OCI-LY1 (cell line): Measurements from ENCODE around the gene ABR.
"Not testable (repeated sequence)": the region's sequence is repeated elsewhere in the genome, so short reads cannot be mapped to it uniquely, and the experiment has no call there.

Experiments used
- H2AFZ ChIP-seq: fragments of 200-600 bp; sonication (generic), shearing (Covaris generic); 2 replicates; pipeline ENCODE4 v1.6.0; 2014; ENCODE audit warnings: antibody characterized with exemption, mild to moderate bottlenecking, low read length
- H3F3A ChIP-seq: fragments of 200-600 bp; sonication (generic), shearing (Covaris generic); 2 replicates; pipeline ENCODE4 v1.6.0; 2014; ENCODE audit warnings: mild to moderate bottlenecking, antibody characterized with exemption, low read length, moderate library complexity; ENCODE audit not compliant: insufficient read depth
- H3K27ac ChIP-seq: fragments of 200-600 bp; sonication (generic); 2 replicates; pipeline ENCODE4 v1.5.1; 2014; ENCODE audit warnings: low read length, mixed run types, mild to moderate bottlenecking, low read depth; ENCODE audit not compliant: poor library complexity, severe bottlenecking
- H3K27me3 ChIP-seq: fragments of 200-600 bp; sonication (generic); 2 replicates; pipeline ENCODE4 v1.6.0; 2014; ENCODE audit warnings: antibody characterized with exemption, mild to moderate bottlenecking, low read length, moderate library complexity; ENCODE audit not compliant: insufficient read depth
- H3K36me3 ChIP-seq: fragments of 200-600 bp; sonication (generic); 2 replicates; pipeline ENCODE4 v1.6.1; 2014; ENCODE audit warnings: mild to moderate bottlenecking, antibody characterized with exemption, low read length, moderate library complexity, mixed read lengths; ENCODE audit not compliant: insufficient read depth
- H3K4me1 ChIP-seq: fragments of 200-600 bp; sonication (generic); 2 replicates; pipeline ENCODE4 v1.5.1; 2014; ENCODE audit warnings: mild to moderate bottlenecking, low read length, moderate library complexity; ENCODE audit not compliant: insufficient read depth, severe bottlenecking
- H3K4me2 ChIP-seq: fragments of 200-600 bp; sonication (generic), shearing (Covaris generic); 2 replicates; pipeline ENCODE4 v1.6.1; 2014; ENCODE audit warnings: low read length
- H3K4me3 ChIP-seq: fragments of 200-600 bp; sonication (generic); 2 replicates; pipeline ENCODE4 v1.5.1; 2014; ENCODE audit warnings: low read length, low read depth, mild to moderate bottlenecking, mixed read lengths; ENCODE audit not compliant: poor library complexity, severe bottlenecking
- H3K79me2 ChIP-seq: fragments of 200-600 bp; shearing (Covaris generic); 2 replicates; pipeline ENCODE4 v1.6.1; 2016; ENCODE audit warnings: mixed run types, low read length, mixed read lengths; ENCODE audit not compliant: insufficient read depth
- H3K9ac ChIP-seq: fragments of 200-600 bp; sonication (generic), shearing (Covaris generic); 2 replicates; pipeline ENCODE4 v1.6.1; 2014; ENCODE audit warnings: mild to moderate bottlenecking, low read length, mixed read lengths
- H3K9me2 ChIP-seq: fragments of 200-600 bp; sonication (generic), shearing (Covaris generic); 2 replicates; pipeline ENCODE4 v1.6.1; 2014; ENCODE audit warnings: low read depth, mild to moderate bottlenecking, low read length, mixed read lengths
- H3K9me3 ChIP-seq: fragments of 200-600 bp; shearing (Covaris generic); 2 replicates; pipeline ENCODE4 v1.6.1; 2014; ENCODE audit warnings: low read length, mixed read lengths
- H4K20me1 ChIP-seq: fragments of 200-600 bp; sonication (generic), shearing (Covaris generic); 2 replicates; pipeline ENCODE4 v1.6.0; 2016; ENCODE audit warnings: mild to moderate bottlenecking, low read length; ENCODE audit not compliant: insufficient read depth
- EZH2 ChIP-seq: fragments of 200-600 bp; sonication (generic), shearing (Covaris generic); IDR thresholded peaks from 2 replicates; pipeline ENCODE4 v1.8.0; 2017; ENCODE audit warnings: borderline replicate concordance, mixed run types, mild to moderate bottlenecking, antibody characterized with exemption, low read length, moderate library complexity, mixed read lengths
- TF ChIP-seq, protein P1 (sequence below): fragments of 200-600 bp; sonication (generic), shearing (Covaris generic); IDR thresholded peaks from 2 replicates; pipeline ENCODE4 v1.5.1; 2017; ENCODE audit warnings: mild to moderate bottlenecking, antibody characterized with exemption, low read length, moderate library complexity, mixed read lengths

ABR gene

DNA sequence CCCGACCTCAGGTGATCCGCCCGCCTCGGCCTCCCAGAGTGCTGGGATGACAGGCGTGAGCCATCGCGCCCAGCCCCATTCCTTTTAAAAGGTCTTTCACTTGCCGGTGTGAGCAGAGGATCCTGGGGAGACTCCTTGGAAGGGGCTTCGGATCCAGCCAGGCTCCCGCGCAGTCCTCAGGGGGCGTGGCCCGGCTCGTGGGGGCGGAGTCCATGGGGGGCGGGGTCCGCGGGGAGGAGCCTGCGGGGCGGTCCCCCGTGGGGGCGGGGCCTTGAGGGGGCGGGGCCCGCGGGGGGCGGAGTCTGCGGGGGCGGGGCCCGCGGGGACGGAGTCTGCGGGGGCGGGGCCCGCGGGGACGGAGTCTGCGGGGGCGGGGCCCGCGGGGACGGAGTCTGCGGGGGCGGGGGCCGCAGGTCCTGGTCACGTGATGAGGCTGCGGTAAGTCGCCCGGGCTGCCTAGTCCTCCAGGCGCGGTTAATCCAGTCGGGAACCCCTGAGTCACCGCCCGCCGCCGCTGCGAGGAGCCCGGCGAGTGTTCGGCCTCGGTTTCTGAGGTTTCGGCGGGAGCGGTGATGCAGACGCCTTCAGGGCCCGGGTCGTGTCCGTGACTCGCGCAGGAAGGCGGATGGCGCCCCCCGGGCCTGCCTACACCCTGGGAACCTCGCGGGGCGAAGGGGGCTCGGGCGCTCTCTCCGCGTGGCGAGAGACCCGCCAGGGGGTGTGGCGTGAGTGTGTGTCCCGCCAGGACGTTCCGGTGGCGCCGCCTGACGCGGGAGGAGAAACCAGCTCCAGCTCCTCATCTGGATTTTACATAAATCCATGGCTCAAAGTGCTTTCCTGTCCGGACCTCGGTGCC is 23.6 kb upstream of the ABR start:
- no peaks in the 10 kb centered on the region for H3K9me3 ChIP-seq
- H2AFZ ChIP-seq = no peak overlapping the region
- H3K4me3 ChIP-seq = no peak overlapping the region
- no peak for TF ChIP-seq EZH2
- TF ChIP-seq, protein P1, sequence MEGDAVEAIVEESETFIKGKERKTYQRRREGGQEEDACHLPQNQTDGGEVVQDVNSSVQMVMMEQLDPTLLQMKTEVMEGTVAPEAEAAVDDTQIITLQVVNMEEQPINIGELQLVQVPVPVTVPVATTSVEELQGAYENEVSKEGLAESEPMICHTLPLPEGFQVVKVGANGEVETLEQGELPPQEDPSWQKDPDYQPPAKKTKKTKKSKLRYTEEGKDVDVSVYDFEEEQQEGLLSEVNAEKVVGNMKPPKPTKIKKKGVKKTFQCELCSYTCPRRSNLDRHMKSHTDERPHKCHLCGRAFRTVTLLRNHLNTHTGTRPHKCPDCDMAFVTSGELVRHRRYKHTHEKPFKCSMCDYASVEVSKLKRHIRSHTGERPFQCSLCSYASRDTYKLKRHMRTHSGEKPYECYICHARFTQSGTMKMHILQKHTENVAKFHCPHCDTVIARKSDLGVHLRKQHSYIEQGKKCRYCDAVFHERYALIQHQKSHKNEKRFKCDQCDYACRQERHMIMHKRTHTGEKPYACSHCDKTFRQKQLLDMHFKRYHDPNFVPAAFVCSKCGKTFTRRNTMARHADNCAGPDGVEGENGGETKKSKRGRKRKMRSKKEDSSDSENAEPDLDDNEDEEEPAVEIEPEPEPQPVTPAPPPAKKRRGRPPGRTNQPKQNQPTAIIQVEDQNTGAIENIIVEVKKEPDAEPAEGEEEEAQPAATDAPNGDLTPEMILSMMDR = no peak
- no peaks in the 10 kb centered on the region for H4K20me1 ChIP-seq
- H3K27ac ChIP-seq = no peak overlapping the region
- peaks cover 6% of the 10 kb centered on the region for H3K36me3 ChIP-seq
- no peaks in the 10 kb centered on the region for H3K27me3 ChIP-seq
- H3F3A ChIP-seq = no peaks in the 10 kb centered on the region; the same call in 1 of the 2 replicates
- H3K4me1 ChIP-seq = peaks cover 51% of the 10 kb centered on the region
- no peaks in the 10 kb centered on the region for H3K9me2 ChIP-seq
- H3K79me2 ChIP-seq = no peaks in the 10 kb centered on the region
- no peak overlapping the region for H3K9ac ChIP-seq
- H3K4me2 ChIP-seq = no peak overlapping the region

DNA sequence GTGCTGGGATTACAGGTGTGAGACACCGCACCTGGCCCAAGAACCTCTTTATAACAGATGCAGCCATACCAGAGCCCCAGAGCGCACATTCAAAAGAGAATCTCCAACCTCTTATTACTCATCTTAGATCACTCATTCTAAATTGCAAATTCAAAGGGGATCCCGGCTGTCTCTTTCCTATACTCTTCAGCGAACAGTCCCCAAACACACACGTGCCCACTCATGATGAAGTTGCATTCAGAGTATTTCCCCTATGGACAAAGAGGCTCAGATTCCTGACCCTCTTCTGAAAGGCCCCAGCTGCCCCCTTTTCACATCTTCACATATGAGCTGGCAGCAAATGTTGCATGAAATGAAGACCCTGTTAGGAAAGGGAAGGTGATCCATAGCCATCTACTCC is 22.5 kb upstream of the ABR start:
- Histone ChIP-seq H3K27me3 (no peaks in the 10 kb centered on the region), H3K4me3 (no peak overlapping the region), H3F3A (no peaks in the 10 kb centered on the region; the same call in 1 of the 2 replicates), H3K4me1 (peaks cover 57% of the 10 kb centered on the region), H3K9ac (no peak overlapping the region; the same call in 1 of the 2 replicates), H3K27ac (peak overlapping the region; percentile 97), H4K20me1 (no peaks in the 10 kb centered on the region), H3K36me3 (peaks cover 6% of the 10 kb centered on the region), H2AFZ (no peak overlapping the region), H3K9me2 (no peaks in the 10 kb centered on the region), H3K79me2 (no peaks in the 10 kb centered on the region), H3K4me2 (peak overlapping the region; percentile 62; the same call in 1 of the 2 replicates), H3K9me3 (no peaks in the 10 kb centered on the region)
- TF ChIP-seq EZH2 = no peak
- TF ChIP-seq, protein P1 = no peak

DNA sequence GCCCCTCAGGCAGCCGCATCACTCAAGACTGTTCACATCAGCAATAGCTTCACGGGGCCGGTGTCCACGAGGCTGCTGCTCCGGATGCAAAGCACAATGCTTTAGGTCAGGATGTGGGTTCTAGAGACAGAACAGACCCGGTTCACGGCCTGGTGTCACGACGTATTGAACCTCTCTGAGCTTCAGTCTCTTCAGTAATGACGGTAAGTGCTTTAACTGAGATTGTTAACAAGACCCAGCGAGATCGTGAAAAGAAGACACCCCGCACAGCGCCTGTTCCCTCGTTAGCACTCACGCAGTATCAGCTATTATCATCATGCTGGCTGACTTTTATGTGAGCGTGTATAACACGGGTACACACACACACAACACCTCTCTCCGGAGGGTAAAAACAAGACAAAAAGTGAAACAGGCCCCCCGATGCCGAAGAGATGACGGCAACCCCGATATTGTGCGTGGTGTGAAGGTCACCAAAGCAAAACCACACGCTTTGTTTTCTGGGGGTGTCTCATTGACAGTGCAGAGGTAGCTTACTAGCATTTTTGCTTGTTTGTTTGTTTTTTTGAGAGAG is 21.4 kb upstream of the ABR start:
- Histone ChIP-seq H3F3A (no peaks in the 10 kb centered on the region; the same call in 1 of the 2 replicates), H3K4me3 (peak overlapping the region; percentile 36), H3K79me2 (no peaks in the 10 kb centered on the region), H3K27me3 (no peaks in the 10 kb centered on the region), H3K4me2 (peak overlapping the region; percentile 62), H4K20me1 (no peaks in the 10 kb centered on the region), H3K36me3 (peaks cover 6% of the 10 kb centered on the region), H3K9ac (peak overlapping the region; percentile 35; the same call in 1 of the 2 replicates), H2AFZ (no peak overlapping the region), H3K9me3 (no peaks in the 10 kb centered on the region), H3K27ac (peak overlapping the region; percentile 97), H3K9me2 (no peaks in the 10 kb centered on the region), H3K4me1 (peaks cover 62% of the 10 kb centered on the region)
- TF ChIP-seq, protein P1 = no peak
- no peak for TF ChIP-seq EZH2

DNA sequence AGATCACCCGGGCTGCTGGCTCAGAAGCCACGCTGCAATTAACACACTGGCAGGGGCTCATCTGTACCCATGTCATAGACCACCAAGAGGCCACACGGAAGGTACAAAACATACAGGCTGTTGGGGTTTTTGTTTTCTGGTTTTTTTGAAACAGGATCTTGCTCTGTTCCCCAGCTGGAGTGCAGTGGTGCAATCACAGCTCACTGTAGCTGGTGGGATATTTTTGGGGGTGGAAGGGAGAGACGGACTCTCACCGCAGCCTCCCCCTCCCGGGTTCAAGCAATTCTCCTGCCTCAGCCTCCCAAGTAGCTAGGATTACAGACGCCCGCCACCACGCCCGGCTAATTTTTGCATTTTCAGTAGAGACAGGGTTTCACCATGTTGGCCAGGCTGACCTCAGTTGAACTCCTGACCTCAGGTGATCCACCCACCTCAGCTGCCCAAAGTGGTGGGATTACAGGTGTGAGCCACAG is 19.5 kb upstream of the ABR start:
- not testable (repeated sequence) for H4K20me1 ChIP-seq

More for the DNA sequence above, 19.5 kb upstream of the ABR start:
- not testable (repeated sequence) for H2AFZ ChIP-seq, H3K9me2 ChIP-seq, H3F3A ChIP-seq, H3K36me3 ChIP-seq, H3K79me2 ChIP-seq, H3K27me3 ChIP-seq, H3K9me3 ChIP-seq
- Histone ChIP-seq H3K9ac (peak overlapping the region; percentile 18; the same call in 1 of the 2 replicates), H3K27ac (peak overlapping the region; percentile 97), H3K4me2 (peak overlapping the region; percentile 41), H3K4me3 (peak overlapping the region; percentile 8), H3K4me1 (peaks cover 62% of the 10 kb centered on the region)
